Suprapubic skin (tissue), 4 donors: ENCODE results near the gene SPATA3. TPM values are rescaled to one million over a fixed set of nuclear protein-coding genes. Genes with fewer than 3 reads are reported as not detected.

Source experiments
- DNase-seq, 2 donors: peaks; one replicate each; pipeline ENCODE4 v3.0.0-alpha.2; 2019; ENCODE audit warnings: low spot score in 2 of 2
- H3K27ac ChIP-seq: fragments of 200-600 bp; sonication (generic); one replicate; pipeline ENCODE4 v1.5.1; 2019
- H3K27me3 ChIP-seq: fragments of 200-600 bp; sonication (generic); one replicate; pipeline ENCODE4 v1.5.1; 2019
- H3K36me3 ChIP-seq: fragments of 200-600 bp; sonication (generic); one replicate; pipeline ENCODE4 v1.5.1; 2019
- H3K4me1 ChIP-seq: fragments of 200-600 bp; sonication (generic); one replicate; pipeline ENCODE4 v1.5.1; 2019
- H3K4me3 ChIP-seq: fragments of 200-600 bp; sonication (generic); one replicate; pipeline ENCODE4 v1.5.1; 2019; ENCODE audit warnings: mild to moderate bottlenecking
- H3K9me3 ChIP-seq: fragments of 200-600 bp; sonication (generic); one replicate; pipeline ENCODE4 v1.5.1; 2019
- EP300 ChIP-seq: sonication (generic); formaldehyde crosslinking; IDR thresholded peaks from one replicate; pipeline ENCODE4 v1.6.1; 2017; ENCODE audit warnings: antibody characterized with exemption
- POLR2A ChIP-seq, 2 donors: fragments of 450-650 bp; IDR thresholded peaks; one replicate each; pipeline ENCODE4 v1.6.1; 2017; ENCODE audit warnings: antibody characterized with exemption in 2 of 2, mild to moderate bottlenecking in 2 of 2, moderate library complexity in 2 of 2
- POLR2AphosphoS5 ChIP-seq, 3 donors: sonication (generic); formaldehyde crosslinking; IDR thresholded peaks; one replicate each; pipeline ENCODE4 v1.6.1; 2017; ENCODE audit warnings: antibody characterized with exemption in 3 of 3
- WGBS: methylation state at CpG from one replicate; pipeline ENCODE4 v1.1.5; 2018; 5-methylcytosine and 5-hydroxymethylcytosine counted together
- total RNA-seq, 4 donors: library from RNA; depleted of rRNA; stranded (reverse); fragments of >200 nt; gene quantifications; one replicate each; pipeline ENCODE4 v1.1.0, GENCODE V29; 2016
- TF ChIP-seq, protein P1 (sequence below), 2 donors: fragments of 200-600 bp in 1 of 2; fragments of 450-650 bp in 1 of 2; sonication (generic) in 1 of 2; IDR thresholded peaks; one replicate each; pipeline ENCODE4 v1.5.1; 2016 to 2019; ENCODE audit warnings: antibody characterized with exemption in 2 of 2, mild to moderate bottlenecking in 1 of 2, moderate library complexity in 1 of 2

The SPATA3 gene
- total RNA-seq, 4 donors from 2014 or later, result not detected

DNA sequence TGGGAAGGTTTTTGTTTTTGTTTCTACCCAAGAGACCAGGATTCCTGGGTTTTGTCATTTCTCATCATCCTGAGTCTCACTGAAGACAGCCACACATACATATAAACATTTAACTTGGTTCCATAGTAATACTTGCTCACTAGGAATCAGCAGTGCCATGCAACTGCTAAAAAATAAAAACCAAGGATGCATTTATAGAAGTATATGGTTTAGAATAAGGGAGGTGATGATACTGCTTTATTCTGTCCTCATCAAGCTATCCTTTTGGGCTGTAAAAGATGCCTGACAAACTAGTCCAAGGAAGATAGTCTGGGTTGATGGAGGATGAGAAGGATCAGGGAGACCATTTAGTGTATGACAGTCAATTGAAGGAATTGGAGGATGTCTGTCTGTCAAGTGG, 740 bp downstream of the SPATA3 start:
- Histone ChIP-seq H3K36me3 (no peaks in the 10 kb centered on the region), H3K9me3 (no peaks in the 10 kb centered on the region), H3K4me3 (no peak overlapping the region), H3K27ac (no peak overlapping the region), H3K4me1 (no peaks in the 10 kb centered on the region), H3K27me3 (peaks cover 46% of the 10 kb centered on the region)
- DNase-seq, result no peak
- TF ChIP-seq EP300 (no peak), POLR2A (IDR thresholded peaks at IDR 0.05) (no peak), POLR2AphosphoS5 (IDR thresholded peaks at IDR 0.05) (no peak)
- TF ChIP-seq, protein P1, sequence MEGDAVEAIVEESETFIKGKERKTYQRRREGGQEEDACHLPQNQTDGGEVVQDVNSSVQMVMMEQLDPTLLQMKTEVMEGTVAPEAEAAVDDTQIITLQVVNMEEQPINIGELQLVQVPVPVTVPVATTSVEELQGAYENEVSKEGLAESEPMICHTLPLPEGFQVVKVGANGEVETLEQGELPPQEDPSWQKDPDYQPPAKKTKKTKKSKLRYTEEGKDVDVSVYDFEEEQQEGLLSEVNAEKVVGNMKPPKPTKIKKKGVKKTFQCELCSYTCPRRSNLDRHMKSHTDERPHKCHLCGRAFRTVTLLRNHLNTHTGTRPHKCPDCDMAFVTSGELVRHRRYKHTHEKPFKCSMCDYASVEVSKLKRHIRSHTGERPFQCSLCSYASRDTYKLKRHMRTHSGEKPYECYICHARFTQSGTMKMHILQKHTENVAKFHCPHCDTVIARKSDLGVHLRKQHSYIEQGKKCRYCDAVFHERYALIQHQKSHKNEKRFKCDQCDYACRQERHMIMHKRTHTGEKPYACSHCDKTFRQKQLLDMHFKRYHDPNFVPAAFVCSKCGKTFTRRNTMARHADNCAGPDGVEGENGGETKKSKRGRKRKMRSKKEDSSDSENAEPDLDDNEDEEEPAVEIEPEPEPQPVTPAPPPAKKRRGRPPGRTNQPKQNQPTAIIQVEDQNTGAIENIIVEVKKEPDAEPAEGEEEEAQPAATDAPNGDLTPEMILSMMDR (IDR thresholded peaks at IDR 0.05), result no peak

DNA sequence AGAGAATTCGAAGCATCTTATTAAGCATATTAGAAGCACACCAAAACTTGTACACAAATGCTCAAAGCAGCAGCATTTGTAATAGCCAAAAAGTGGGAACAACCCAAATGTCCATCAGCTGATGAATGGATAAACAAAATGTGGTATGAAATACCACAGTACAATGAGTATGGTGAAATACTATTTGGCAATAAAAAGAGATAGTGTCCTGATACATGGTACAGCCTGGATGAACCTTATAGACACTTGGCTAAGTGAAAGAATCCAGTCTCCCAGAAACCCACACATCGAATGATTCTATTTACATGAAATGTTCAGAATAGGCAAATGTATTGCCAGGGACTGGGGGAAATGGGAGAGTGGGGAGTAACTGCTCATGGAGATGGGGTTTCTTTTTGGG, 3.0 kb downstream of the SPATA3 start:
- 98% methylated on average over 2 of the region's 2 CpGs for WGBS
- Histone ChIP-seq H3K9me3 (no peaks in the 10 kb centered on the region), H3K4me1 (no peaks in the 10 kb centered on the region), H3K27me3 (peaks cover 44% of the 10 kb centered on the region), H3K27ac (no peak overlapping the region), H3K36me3 (no peaks in the 10 kb centered on the region), H3K4me3 (no peak overlapping the region)
- no peak for TF ChIP-seq POLR2A (IDR thresholded peaks at IDR 0.05)
- TF ChIP-seq, protein P1 (IDR thresholded peaks at IDR 0.05), result no peak
- no peak for TF ChIP-seq EP300
- TF ChIP-seq POLR2AphosphoS5 (IDR thresholded peaks at IDR 0.05), result no peak
- DNase-seq, result no peak

DNA sequence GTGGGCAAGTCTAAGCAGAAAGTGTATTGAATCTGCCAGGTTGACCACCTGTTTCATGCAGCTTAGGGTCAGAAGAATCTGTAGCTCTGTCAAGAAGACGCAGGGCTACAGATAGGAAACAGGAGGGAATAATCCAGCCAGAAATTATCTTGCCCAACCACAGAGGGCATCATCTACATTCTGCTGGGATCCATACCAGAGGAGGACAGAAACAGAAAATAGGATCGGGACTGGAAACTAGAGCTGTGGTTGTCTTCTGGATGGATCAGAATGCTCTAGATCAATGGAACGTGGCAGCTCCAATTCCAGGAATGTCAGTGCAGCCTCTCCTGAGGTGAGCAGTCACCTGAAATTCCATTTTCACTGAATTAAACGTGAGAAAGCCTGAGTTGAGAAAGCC, 3.6 kb downstream of the SPATA3 start:
- H3K9me3 ChIP-seq, result no peaks in the 10 kb centered on the region
- H3K4me1 ChIP-seq, result no peaks in the 10 kb centered on the region
- no peak for DNase-seq
- H3K36me3 ChIP-seq, result no peaks in the 10 kb centered on the region
- peaks cover 43% of the 10 kb centered on the region for H3K27me3 ChIP-seq
- H3K27ac ChIP-seq, result no peak overlapping the region
- TF ChIP-seq POLR2A (IDR thresholded peaks at IDR 0.05), result no peak
- WGBS, result 71% methylated on average over 4 of the region's 4 CpGs
- H3K4me3 ChIP-seq, result no peak overlapping the region

DNA sequence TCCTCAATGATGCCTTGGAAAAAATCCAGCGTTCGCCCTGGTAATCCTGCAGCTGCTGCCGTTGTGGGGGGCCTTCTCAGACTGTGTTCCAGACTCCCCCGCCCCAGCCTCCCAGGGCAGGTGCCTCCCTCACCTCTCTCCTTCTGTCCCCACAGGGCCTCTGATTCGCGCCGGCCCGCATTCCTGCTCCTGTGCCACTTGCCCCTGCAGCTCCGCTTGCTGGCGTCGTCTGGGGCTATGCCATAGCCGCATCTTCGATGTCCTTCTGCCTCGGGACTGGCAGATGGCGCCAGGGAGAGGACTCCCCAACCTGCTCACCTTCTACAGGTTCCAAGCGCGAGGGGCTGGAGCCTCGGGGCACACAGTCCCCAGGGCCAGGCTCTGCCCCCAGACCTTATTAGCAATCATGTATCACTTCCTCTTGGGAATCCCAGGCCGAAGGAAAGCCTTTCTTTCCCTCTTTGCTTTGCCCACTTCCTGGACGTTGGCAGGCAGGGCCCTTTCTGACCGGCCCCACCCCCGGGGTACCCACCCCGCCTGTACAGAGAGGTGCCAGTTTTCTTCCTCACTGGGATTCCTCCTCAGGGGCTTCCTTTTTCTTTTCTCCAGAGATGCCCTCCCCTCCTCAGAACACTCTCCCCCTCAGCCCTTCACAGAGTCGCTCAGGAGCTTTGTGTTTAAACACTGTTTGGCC, 4.4 kb downstream of the SPATA3 start:
- 33% methylated on average over 24 of the region's 24 CpGs for WGBS
- peaks cover 38% of the 10 kb centered on the region for H3K27me3 ChIP-seq
- no peak for TF ChIP-seq POLR2AphosphoS5 (IDR thresholded peaks at IDR 0.05)
- TF ChIP-seq, protein P1 (IDR thresholded peaks at IDR 0.05), result no peak

DNA sequence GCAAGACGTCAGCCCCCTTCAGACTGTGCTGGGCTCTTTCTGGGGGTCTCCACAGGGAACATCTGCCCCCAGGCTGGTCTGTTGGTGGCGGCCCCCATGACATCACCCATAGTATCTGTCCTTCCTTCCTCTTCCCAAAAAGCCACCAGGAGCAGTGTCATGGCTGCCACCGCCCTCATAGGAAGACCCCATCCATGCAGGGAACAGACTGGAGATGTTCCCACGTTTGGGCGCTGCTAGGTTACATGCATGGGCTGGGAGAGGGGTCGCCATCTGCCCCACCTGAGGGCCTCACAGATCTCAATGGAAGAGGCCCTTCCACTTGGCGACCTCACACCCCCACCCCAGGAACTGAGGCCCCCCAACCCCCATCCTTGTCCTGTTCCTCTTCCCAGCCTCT, 5.1 kb downstream of the SPATA3 start:
- TF ChIP-seq, protein P1 (IDR thresholded peaks at IDR 0.05), result no peak
- TF ChIP-seq EP300 (no peak), POLR2A (IDR thresholded peaks at IDR 0.05) (no peak), POLR2AphosphoS5 (IDR thresholded peaks at IDR 0.05) (no peak)

More for the DNA sequence above, 4.4 kb downstream of the SPATA3 start:
- H3K4me1 ChIP-seq, result no peaks in the 10 kb centered on the region
- no peak for DNase-seq
- H3K27ac ChIP-seq, result no peak overlapping the region
- no peaks in the 10 kb centered on the region for H3K9me3 ChIP-seq
- H3K4me3 ChIP-seq, result no peak overlapping the region
- no peaks in the 10 kb centered on the region for H3K36me3 ChIP-seq

DNA sequence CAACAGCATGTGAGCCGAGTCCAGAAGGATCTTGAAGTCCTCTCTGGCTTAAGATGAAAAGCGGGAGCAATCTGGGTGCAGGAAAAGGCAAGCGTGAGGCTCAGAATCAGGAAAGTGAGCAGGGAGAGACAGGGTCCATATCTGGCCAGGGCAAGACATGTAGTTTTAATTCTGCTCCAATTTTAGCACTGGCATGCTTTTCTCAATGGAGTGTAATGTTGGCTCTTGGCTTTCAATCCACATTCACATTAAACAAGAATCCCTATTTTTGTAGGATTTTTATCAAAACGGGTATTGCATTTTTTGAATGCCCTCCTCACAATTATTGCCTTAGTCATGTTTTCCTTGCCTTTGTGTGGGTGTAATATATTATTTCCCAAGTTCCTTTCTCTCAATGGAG, 6.0 kb downstream of the SPATA3 start:
- TF ChIP-seq POLR2A (IDR thresholded peaks at IDR 0.05) (no peak), POLR2AphosphoS5 (IDR thresholded peaks at IDR 0.05) (no peak), EP300 (no peak)
- TF ChIP-seq, protein P1 (IDR thresholded peaks at IDR 0.05), result no peak
- peaks cover 27% of the 10 kb centered on the region for H3K27me3 ChIP-seq
- H3K4me1 ChIP-seq, result no peaks in the 10 kb centered on the region
- no peak for DNase-seq
- H3K4me3 ChIP-seq, result no peak overlapping the region
- H3K36me3 ChIP-seq, result no peaks in the 10 kb centered on the region
- 44% methylated on average over 4 of the region's 4 CpGs for WGBS
- no peak overlapping the region for H3K27ac ChIP-seq
- H3K9me3 ChIP-seq, result no peaks in the 10 kb centered on the region

More for the DNA sequence above, 5.1 kb downstream of the SPATA3 start:
- no peak overlapping the region for H3K27ac ChIP-seq
- no peaks in the 10 kb centered on the region for H3K4me1 ChIP-seq
- no peak for DNase-seq
- no peaks in the 10 kb centered on the region for H3K9me3 ChIP-seq
- H3K27me3 ChIP-seq, result peaks cover 32% of the 10 kb centered on the region
- H3K4me3 ChIP-seq, result no peak overlapping the region
- no peaks in the 10 kb centered on the region for H3K36me3 ChIP-seq
- WGBS, result 90% methylated on average over 7 of the region's 7 CpGs
